ENCODE data around the gene RACK1. TPM values are rescaled to one million over a fixed set of nuclear protein-coding genes. Genes with fewer than 3 reads are reported as not detected.
A peak's percentile ranks its signal among the peaks of the same experiment; 100 is the strongest.

Gene RACK1
- total and polyA plus RNA-seq, 2 of the 13 experiments (the other 11 are each of a cell fraction or from before 2014, with no cell fraction given): 2,514 to 6,141 TPM

DNA sequence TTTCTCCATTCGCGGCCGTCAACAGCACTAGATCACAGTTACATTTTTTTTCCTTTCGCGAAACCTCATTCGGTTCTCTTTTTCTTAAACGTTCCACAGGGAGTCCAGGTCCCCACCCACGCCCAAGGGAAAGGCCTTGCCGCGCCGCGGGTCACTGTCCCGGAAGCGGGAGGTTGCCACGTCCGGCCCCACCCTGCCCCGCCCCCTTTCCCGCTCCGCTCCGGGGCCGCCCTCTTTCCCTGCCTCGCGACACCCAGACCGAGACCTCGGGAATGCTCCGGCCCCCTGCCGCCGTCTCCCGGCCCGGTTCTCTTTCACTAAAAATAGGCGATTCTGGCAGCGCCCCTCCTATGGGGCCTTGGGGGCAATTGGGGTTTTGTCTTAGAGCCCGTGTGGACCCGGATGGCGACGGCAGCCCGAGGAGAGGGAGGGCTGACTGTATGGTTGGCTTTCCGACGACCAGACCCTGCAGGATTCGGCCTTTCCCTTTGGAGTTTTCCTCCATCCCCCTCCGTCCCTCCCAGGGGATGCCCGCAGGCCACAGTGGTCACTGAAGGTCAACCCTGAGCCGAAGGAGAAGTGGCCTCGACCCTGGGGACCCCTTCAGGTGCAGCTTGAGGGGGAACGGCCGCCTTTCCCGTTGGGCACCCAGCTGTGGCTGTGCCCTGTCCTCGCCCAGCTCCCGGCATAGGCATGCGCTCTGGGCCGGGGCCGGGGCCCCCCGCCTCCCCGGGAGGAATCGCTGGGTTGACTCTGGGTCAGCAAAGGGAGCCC lies 2.8 kb upstream of the RACK1 start (continued):
- TF ChIP-seq, protein P1, sequence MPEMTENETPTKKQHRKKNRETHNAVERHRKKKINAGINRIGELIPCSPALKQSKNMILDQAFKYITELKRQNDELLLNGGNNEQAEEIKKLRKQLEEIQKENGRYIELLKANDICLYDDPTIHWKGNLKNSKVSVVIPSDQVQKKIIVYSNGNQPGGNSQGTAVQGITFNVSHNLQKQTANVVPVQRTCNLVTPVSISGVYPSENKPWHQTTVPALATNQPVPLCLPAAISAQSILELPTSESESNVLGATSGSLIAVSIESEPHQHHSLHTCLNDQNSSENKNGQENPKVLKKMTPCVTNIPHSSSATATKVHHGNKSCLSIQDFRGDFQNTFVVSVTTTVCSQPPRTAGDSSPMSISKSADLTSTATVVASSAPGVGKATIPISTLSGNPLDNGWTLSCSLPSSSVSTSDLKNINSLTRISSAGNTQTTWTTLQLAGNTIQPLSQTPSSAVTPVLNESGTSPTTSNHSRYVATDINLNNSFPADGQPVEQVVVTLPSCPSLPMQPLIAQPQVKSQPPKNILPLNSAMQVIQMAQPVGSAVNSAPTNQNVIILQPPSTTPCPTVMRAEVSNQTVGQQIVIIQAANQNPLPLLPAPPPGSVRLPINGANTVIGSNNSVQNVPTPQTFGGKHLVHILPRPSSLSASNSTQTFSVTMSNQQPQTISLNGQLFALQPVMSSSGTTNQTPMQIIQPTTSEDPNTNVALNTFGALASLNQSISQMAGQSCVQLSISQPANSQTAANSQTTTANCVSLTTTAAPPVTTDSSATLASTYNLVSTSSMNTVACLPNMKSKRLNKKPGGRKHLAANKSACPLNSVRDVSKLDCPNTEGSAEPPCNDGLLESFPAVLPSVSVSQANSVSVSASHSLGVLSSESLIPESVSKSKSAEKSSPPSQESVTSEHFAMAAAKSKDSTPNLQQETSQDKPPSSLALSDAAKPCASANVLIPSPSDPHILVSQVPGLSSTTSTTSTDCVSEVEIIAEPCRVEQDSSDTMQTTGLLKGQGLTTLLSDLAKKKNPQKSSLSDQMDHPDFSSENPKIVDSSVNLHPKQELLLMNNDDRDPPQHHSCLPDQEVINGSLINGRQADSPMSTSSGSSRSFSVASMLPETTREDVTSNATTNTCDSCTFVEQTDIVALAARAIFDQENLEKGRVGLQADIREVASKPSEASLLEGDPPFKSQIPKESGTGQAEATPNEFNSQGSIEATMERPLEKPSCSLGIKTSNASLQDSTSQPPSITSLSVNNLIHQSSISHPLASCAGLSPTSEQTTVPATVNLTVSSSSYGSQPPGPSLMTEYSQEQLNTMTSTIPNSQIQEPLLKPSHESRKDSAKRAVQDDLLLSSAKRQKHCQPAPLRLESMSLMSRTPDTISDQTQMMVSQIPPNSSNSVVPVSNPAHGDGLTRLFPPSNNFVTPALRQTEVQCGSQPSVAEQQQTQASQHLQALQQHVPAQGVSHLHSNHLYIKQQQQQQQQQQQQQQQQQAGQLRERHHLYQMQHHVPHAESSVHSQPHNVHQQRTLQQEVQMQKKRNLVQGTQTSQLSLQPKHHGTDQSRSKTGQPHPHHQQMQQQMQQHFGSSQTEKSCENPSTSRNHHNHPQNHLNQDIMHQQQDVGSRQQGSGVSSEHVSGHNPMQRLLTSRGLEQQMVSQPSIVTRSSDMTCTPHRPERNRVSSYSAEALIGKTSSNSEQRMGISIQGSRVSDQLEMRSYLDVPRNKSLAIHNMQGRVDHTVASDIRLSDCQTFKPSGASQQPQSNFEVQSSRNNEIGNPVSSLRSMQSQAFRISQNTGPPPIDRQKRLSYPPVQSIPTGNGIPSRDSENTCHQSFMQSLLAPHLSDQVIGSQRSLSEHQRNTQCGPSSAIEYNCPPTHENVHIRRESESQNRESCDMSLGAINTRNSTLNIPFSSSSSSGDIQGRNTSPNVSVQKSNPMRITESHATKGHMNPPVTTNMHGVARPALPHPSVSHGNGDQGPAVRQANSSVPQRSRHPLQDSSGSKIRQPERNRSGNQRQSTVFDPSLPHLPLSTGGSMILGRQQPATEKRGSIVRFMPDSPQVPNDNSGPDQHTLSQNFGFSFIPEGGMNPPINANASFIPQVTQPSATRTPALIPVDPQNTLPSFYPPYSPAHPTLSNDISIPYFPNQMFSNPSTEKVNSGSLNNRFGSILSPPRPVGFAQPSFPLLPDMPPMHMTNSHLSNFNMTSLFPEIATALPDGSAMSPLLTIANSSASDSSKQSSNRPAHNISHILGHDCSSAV (CRISPR knock-in tag; IDR thresholded peaks at IDR 0.05; ENCODE audit: borderline replicate concordance): no peak
- TF ChIP-seq HDAC1 (CRISPR knock-in tag; IDR thresholded peaks at IDR 0.05) (peak; percentile 42; the same call in 1 of the 2 replicates), ZNF121 (CRISPR knock-in tag; IDR thresholded peaks at IDR 0.05) (no peak), ZSCAN30 (CRISPR knock-in tag; IDR thresholded peaks at IDR 0.05) (peak; percentile 75; the same call in 1 of the 2 replicates), TAF1 (CRISPR knock-in tag; IDR thresholded peaks at IDR 0.05) (peak; percentile 71; the same call in 1 of the 2 replicates)
- TF ChIP-seq, protein P2, sequence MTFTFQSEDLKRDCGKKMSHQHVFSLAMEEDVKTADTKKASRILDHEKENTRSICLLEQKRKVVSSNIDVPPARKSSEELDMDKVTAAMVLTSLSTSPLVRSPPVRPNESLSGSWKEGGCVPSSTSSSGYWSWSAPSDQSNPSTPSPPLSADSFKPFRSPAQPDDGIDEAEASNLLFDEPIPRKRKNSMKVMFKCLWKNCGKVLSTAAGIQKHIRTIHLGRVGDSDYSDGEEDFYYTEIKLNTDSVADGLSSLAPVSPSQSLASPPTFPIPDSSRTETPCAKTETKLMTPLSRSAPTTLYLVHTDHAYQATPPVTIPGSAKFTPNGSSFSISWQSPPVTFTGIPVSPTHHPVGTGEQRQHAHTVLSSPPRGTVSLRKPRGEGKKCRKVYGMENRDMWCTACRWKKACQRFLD (CRISPR knock-in tag; IDR thresholded peaks at IDR 0.05; ENCODE audit: borderline replicate concordance): 0 out of 2 replicates have a peak, but pooled peaks have one; percentile 29
- TF ChIP-seq, protein P3, sequence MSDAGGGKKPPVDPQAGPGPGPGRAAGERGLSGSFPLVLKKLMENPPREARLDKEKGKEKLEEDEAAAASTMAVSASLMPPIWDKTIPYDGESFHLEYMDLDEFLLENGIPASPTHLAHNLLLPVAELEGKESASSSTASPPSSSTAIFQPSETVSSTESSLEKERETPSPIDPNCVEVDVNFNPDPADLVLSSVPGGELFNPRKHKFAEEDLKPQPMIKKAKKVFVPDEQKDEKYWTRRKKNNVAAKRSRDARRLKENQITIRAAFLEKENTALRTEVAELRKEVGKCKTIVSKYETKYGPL (CRISPR knock-in tag; IDR thresholded peaks at IDR 0.05): 0 out of 2 replicates have a peak, but pooled peaks have one; percentile 56
- TF ChIP-seq, protein P4, sequence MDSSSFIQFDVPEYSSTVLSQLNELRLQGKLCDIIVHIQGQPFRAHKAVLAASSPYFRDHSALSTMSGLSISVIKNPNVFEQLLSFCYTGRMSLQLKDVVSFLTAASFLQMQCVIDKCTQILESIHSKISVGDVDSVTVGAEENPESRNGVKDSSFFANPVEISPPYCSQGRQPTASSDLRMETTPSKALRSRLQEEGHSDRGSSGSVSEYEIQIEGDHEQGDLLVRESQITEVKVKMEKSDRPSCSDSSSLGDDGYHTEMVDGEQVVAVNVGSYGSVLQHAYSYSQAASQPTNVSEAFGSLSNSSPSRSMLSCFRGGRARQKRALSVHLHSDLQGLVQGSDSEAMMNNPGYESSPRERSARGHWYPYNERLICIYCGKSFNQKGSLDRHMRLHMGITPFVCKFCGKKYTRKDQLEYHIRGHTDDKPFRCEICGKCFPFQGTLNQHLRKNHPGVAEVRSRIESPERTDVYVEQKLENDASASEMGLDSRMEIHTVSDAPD (CRISPR knock-in tag; IDR thresholded peaks at IDR 0.05): no peak
- TF ChIP-seq, protein P5, sequence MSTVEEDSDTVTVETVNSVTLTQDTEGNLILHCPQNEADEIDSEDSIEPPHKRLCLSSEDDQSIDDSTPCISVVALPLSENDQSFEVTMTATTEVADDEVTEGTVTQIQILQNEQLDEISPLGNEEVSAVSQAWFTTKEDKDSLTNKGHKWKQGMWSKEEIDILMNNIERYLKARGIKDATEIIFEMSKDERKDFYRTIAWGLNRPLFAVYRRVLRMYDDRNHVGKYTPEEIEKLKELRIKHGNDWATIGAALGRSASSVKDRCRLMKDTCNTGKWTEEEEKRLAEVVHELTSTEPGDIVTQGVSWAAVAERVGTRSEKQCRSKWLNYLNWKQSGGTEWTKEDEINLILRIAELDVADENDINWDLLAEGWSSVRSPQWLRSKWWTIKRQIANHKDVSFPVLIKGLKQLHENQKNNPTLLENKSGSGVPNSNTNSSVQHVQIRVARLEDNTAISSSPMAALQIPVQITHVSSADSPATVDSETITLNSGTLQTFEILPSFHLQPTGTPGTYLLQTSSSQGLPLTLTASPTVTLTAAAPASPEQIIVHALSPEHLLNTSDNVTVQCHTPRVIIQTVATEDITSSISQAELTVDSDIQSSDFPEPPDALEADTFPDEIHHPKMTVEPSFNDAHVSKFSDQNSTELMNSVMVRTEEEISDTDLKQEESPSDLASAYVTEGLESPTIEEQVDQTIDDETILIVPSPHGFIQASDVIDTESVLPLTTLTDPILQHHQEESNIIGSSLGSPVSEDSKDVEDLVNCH (CRISPR knock-in tag; IDR thresholded peaks at IDR 0.05): 0 out of 2 replicates have a peak, but pooled peaks have one; percentile 35

Measured in HepG2 (cell line).